PC-9 (cell line): ENCODE results near the gene ACAP2. TPM values are rescaled to one million over a fixed set of nuclear protein-coding genes. Genes with fewer than 3 reads are reported as not detected.
A peak's percentile ranks its signal among the peaks of the same experiment; 100 is the strongest.
"Not testable (repeated sequence)": the region's sequence is repeated elsewhere in the genome, so short reads cannot be mapped to it uniquely, and the experiment has no call there.

Source experiments
- BruUV-seq: library from RNA; stranded (reverse); fragments of 400-500 nt; replicated peaks from 2 replicates; lab custom pipeline; 2021; lab: Mats Ljungman, UMichigan
- CTCF ChIA-PET: fragments of 300-600 bp; sonication (Branson Sonifier 250); formaldehyde crosslinking; loops from one replicate; lab custom pipeline; 2022; ENCODE audit warnings: antibody characterized with exemption; lab: Charles Lee
- POLR2A ChIA-PET: fragments of 300-600 bp; sonication (Branson Sonifier 250); formaldehyde crosslinking; loops from one replicate; lab custom pipeline; 2022; ENCODE audit warnings: antibody characterized with exemption; ENCODE audit not compliant: unreplicated experiment; lab: Charles Lee
- DNase-seq, 2 experiments: peaks; one replicate each; pipeline versions ENCODE4 v3.0.0 to v3.0.0-alpha.2; 2015 to 2022; ENCODE audit warnings: mixed read lengths in 1 of 2
- H2AFZ ChIP-seq: fragments of 200-600 bp; sonication (generic); 2 replicates; pipeline ENCODE4 v1.8.1; 2017; ENCODE audit warnings: antibody characterized with exemption
- H3F3A ChIP-seq: fragments of 200-600 bp; sonication (generic); 2 replicates; pipeline ENCODE4 v1.8.1; 2017; ENCODE audit warnings: antibody characterized with exemption, mild to moderate bottlenecking, low read depth; ENCODE audit not compliant: insufficient read depth
- H3K27ac ChIP-seq: fragments of 200-600 bp; sonication (generic); 2 replicates; pipeline ENCODE4 v1.6.1; 2016; ENCODE audit warnings: mixed run types
- H3K27me3 ChIP-seq: fragments of 200-600 bp; sonication (generic); 2 replicates; pipeline ENCODE4 v1.6.1; 2016; ENCODE audit warnings: low read depth, mixed run types; ENCODE audit not compliant: insufficient read depth
- H3K36me3 ChIP-seq: fragments of 200-600 bp; sonication (generic); 2 replicates; pipeline ENCODE4 v1.6.1; 2016; ENCODE audit warnings: low read depth, mixed run types
- H3K4me1 ChIP-seq: fragments of 200-600 bp; sonication (generic); replicated peaks from 2 replicates; pipeline ENCODE4 v1.6.1; 2016; ENCODE audit warnings: mixed run types; ENCODE audit not compliant: insufficient read depth
- H3K4me2 ChIP-seq: fragments of 200-600 bp; sonication (generic); 2 replicates; pipeline ENCODE4 v1.6.1; 2017; ENCODE audit warnings: mixed run types
- H3K4me3 ChIP-seq: fragments of 200-600 bp; sonication (generic); 2 replicates; pipeline ENCODE4 v1.6.1; 2016; ENCODE audit warnings: mixed run types
- H3K79me2 ChIP-seq: fragments of 200-600 bp; sonication (generic); 2 replicates; pipeline ENCODE4 v1.6.1; 2017; ENCODE audit warnings: low read depth, mixed run types
- H3K9me2 ChIP-seq: fragments of 200-600 bp; sonication (generic); 2 replicates; pipeline ENCODE4 v1.8.1; 2017; ENCODE audit warnings: mild to moderate bottlenecking; ENCODE audit not compliant: insufficient read depth
- H3K9me3 ChIP-seq: fragments of 200-600 bp; sonication (generic); 2 replicates; pipeline ENCODE4 v1.8.1; 2016; ENCODE audit warnings: low read depth; ENCODE audit not compliant: insufficient read depth
- H4K20me1 ChIP-seq: fragments of 200-600 bp; sonication (generic); 2 replicates; pipeline ENCODE4 v1.8.1; 2017; ENCODE audit not compliant: insufficient read depth
- CTCF ChIP-seq: fragments of 200-600 bp; sonication (generic); conservative IDR thresholded peaks from 2 replicates; pipeline ENCODE4 v1.6.1; 2017; ENCODE audit warnings: mixed run types, antibody characterized with exemption, mild to moderate bottlenecking, moderate library complexity
- EZH2 ChIP-seq: fragments of 200-600 bp; sonication (generic); IDR thresholded peaks from 2 replicates; pipeline ENCODE4 v1.8.0; 2017; ENCODE audit warnings: antibody characterized with exemption, low read depth
- intact Hi-C: fragments of 100-400 bp; cut with micrococcal nuclease; formaldehyde crosslinking; loops from one replicate; pipeline ENCODE4 v1.10.0; 2022; ENCODE audit not compliant: unreplicated experiment
- total RNA-seq: library from RNA; stranded (reverse); gene quantifications from 2 replicates; pipeline ENCODE4 v1.2.3, GENCODE V29; 2021

ACAP2 gene
- total RNA-seq, 1 experiment from 2014 or later = 67.9 TPM

- Histone ChIP-seq H3K79me2 (0 out of 2 replicates have a peak, but pooled peaks cover 26% of the 10 kb centered on the region), H3K27ac (no peak overlapping the region), H3K9me3 (no peaks in the 10 kb centered on the region), H3F3A (peaks cover 25% of the 10 kb centered on the region), H3K36me3 (0 out of 2 replicates have a peak, but pooled peaks cover 3% of the 10 kb centered on the region), H3K9me2 (0 out of 2 replicates have a peak, but pooled peaks cover 2% of the 10 kb centered on the region), H3K27me3 (no peaks in the 10 kb centered on the region), H3K4me2 (no peak overlapping the region), H2AFZ (no peak overlapping the region), H3K4me3 (no peak overlapping the region), H3K4me1 (peaks cover 12% of the 10 kb centered on the region), H4K20me1 (no peaks in the 10 kb centered on the region)
- ChIA-PET CTCF (no interaction called here), POLR2A (interaction anchor here (0.6 kb wide), 1 partner anchor 49 kb away, joined by 3 read pairs; no protein-coding TSS in a partner anchor)
- TF ChIP-seq EZH2 (no peak), CTCF (no peak)
- no TSS peak for BruUV-seq
- intact Hi-C loops = no loop called here
- no peak for DNase-seq
Observed at GRCh38 chr3:195356151-195357086, 86.4 kb downstream of the ACAP2 start.

- Histone ChIP-seq H3K27ac (peak overlapping the region; percentile 82), H3K4me1 (peaks cover 12% of the 10 kb centered on the region), H3K79me2 (0 out of 2 replicates have a peak, but pooled peaks cover 22% of the 10 kb centered on the region), H3F3A (peaks cover 22% of the 10 kb centered on the region)
- H3K36me3 ChIP-seq, H3K4me3 ChIP-seq, H2AFZ ChIP-seq, CTCF ChIA-PET, POLR2A ChIA-PET, H3K4me2 ChIP-seq, BruUV-seq, H4K20me1 ChIP-seq, DNase-seq, H3K27me3 ChIP-seq, intact Hi-C loops, H3K9me3 ChIP-seq, H3K9me2 ChIP-seq: not testable (repeated sequence)
Observed at GRCh38 chr3:195354009-195354408, 88.8 kb downstream of the ACAP2 start.

GRCh38 chr3:195352895-195353488 lies 89.8 kb downstream of the ACAP2 start:
- H3K27ac ChIP-seq = peak overlapping the region; percentile 82
- 0 out of 2 replicates have a peak, but pooled peaks cover 10% of the 10 kb centered on the region for H3K36me3 ChIP-seq
- H2AFZ ChIP-seq = no peak overlapping the region
- ChIA-PET POLR2A (interaction anchor here (0.6 kb wide), 1 partner anchor 230 kb away, joined by 5 read pairs; no protein-coding TSS in a partner anchor), CTCF (interaction anchor here (0.7 kb wide), 1 partner anchor 258 kb away, joined by 7 read pairs; no protein-coding TSS in a partner anchor)
- intact Hi-C loops = no loop called here
- peaks cover 22% of the 10 kb centered on the region for H3F3A ChIP-seq
- H3K4me2 ChIP-seq = peak overlapping the region; percentile 13
- H3K4me1 ChIP-seq = peaks cover 12% of the 10 kb centered on the region
- TSS peak; percentile 27 for BruUV-seq
- H4K20me1 ChIP-seq = no peaks in the 10 kb centered on the region
- H3K79me2 ChIP-seq = 0 out of 2 replicates have a peak, but pooled peaks cover 22% of the 10 kb centered on the region
- H3K27me3 ChIP-seq = no peaks in the 10 kb centered on the region
- H3K9me3 ChIP-seq = no peaks in the 10 kb centered on the region
- TF ChIP-seq EZH2 (no peak), CTCF (no peak)
- DNase-seq = peak; percentile 51 to 65
- no peaks in the 10 kb centered on the region for H3K9me2 ChIP-seq
- H3K4me3 ChIP-seq = no peak overlapping the region
